ENCODE results near the gene TMF1.

DNA sequence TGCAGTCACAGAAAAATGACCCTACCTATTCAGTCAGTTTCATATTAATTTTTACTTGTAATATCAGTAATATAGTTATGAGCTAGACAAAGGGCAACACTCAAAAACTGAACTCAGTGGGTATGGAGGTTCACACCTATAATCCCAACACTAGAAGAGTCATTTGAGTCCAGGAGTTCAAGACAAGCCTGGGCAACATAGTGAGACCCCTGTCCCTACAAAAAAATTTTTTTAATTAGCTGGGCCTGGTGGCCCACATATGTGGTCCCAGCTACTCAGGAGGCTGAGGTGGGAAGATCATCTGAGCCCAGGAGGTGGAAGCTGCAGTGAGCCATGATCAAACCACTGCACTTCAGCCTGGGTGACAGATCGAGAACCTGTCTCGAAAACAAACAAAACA is 3.1 kb downstream of the TMF1 start:
- no peak for TF ChIP-seq POLR2A (IDR thresholded peaks at IDR 0.05)
- TF ChIP-seq, protein P1, sequence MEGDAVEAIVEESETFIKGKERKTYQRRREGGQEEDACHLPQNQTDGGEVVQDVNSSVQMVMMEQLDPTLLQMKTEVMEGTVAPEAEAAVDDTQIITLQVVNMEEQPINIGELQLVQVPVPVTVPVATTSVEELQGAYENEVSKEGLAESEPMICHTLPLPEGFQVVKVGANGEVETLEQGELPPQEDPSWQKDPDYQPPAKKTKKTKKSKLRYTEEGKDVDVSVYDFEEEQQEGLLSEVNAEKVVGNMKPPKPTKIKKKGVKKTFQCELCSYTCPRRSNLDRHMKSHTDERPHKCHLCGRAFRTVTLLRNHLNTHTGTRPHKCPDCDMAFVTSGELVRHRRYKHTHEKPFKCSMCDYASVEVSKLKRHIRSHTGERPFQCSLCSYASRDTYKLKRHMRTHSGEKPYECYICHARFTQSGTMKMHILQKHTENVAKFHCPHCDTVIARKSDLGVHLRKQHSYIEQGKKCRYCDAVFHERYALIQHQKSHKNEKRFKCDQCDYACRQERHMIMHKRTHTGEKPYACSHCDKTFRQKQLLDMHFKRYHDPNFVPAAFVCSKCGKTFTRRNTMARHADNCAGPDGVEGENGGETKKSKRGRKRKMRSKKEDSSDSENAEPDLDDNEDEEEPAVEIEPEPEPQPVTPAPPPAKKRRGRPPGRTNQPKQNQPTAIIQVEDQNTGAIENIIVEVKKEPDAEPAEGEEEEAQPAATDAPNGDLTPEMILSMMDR (IDR thresholded peaks at IDR 0.05) = no peak

Measured in testis (tissue), 2 donors.